CMK (cell line): ENCODE measurements around the gene MGAT4C.
"Not testable (repeated sequence)": the region's sequence is repeated elsewhere in the genome, so short reads cannot be mapped to it uniquely, and the experiment has no call there.

ENCODE experiments used
- DNase-seq: peaks from one replicate; pipeline ENCODE4 v3.0.0-alpha.2; 2010; ENCODE audit warnings: low read depth

The MGAT4C gene

GRCh38 chr12:86126900-86127299 lies 129.3 kb downstream of the MGAT4C start:
- not testable (repeated sequence) for DNase-seq

- no peak for DNase-seq
Measured at GRCh38 chr12:86122846-86123468, 133.2 kb downstream of the MGAT4C start.

DNA sequence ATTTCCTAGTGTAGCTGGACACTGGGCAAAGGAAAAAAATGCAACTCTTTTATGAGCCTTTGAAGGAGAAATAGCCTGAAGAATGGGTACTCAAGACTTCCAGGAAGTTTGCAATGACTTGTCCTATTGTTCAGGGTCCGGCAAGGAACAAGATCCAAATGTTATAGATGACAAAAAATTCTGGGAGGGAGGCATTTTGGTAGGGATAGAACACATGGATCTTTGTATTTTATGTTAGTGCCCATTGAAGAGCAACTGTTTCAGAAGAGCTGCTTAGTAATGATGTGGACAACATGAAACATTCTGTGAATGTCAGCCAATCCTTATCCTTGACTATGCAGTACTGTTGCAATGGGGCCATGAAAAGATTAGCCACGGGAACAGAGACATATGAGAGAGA lies 138.0 kb downstream of the MGAT4C start:
- DNase-seq = no peak

- DNase-seq = no peak
Measured at GRCh38 chr12:86117711-86118110, 138.5 kb downstream of the MGAT4C start.

DNA sequence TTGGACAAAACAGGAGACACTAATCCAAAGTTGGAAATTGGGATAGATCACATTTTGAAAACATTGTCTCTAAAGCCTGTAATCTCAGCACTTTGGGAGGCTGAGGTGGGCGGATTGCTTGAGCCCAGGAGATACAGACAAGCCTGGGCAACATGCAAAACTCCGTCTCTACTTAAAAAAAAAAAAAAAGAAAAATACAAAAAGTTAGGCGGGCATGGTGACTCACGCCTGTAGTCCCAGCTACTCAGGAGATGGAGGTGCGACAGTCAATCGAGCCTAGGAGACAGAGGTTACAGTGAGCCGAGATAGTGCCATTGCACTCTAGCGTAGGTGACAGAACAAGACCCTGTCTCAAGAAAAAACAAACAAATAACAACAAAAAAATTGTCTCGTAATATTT lies 152.1 kb downstream of the MGAT4C start:
- DNase-seq = no peak

- DNase-seq = no peak
Measured at GRCh38 chr12:86097161-86097560, 159.0 kb downstream of the MGAT4C start.

DNA sequence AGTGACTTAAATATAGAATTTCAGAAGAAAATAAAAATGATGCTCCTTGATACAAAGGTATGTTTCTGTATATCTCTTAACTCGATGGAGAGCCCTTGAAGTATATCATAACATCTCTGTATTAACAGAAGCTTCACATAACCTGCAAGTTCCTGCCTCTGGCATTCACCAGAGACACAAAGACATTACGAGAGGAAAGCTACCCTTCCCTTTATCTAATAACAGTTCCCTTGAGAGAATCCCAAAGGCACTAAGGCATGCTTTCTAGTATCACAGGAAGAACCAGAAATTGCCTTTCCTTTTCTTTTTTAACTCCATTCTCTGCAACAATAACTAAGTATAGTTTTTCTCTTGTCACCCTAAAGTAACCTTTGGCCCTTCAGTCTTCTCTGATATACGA lies 164.5 kb downstream of the MGAT4C start:
- no peak for DNase-seq

DNA sequence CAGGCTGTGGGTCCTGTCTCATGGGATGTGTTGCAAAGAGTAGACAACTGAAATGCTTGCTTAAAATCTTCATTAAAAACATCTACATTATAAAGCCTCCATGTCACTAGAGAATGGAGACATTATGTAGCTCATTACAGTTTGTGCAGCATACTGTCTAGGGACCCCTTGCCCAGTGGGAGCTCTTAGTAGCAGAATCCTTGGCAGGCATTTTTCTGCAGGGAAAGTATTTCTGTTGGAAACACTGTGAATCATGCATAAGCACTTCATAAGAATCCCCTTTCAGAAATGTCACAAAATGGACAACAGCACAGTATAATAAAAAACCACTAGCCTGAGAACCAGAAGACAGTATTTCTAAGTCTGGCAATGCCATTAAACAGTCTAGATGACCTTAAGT lies 174.3 kb downstream of the MGAT4C start:
- DNase-seq = no peak

GRCh38 chr12:86059052-86059451 lies 197.1 kb downstream of the MGAT4C start:
- not testable (repeated sequence) for DNase-seq

GRCh38 chr12:86057092-86057845 lies 198.9 kb downstream of the MGAT4C start:
- DNase-seq = no peak

DNA sequence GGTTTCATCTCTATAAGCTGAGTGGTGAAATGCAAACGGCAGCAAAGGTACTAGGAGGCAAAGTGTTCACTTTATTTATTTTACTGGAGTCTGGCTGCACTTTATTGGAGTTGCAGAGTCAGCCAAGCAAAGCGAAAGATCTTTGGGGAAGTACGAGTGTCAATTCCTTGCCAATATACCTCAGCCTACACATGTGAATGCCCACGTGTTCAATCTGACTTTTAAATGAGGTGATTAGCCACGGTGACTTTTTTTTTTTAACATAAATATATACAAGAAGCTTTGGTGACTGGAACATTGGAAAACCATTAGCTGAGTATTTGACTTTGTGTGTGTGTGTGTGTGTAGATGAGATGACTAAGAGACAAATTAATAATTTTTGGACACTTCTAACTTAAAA lies 203.3 kb downstream of the MGAT4C start:
- DNase-seq = no peak

GRCh38 chr12:86050010-86050409 lies 206.2 kb downstream of the MGAT4C start:
- DNase-seq = no peak

DNA sequence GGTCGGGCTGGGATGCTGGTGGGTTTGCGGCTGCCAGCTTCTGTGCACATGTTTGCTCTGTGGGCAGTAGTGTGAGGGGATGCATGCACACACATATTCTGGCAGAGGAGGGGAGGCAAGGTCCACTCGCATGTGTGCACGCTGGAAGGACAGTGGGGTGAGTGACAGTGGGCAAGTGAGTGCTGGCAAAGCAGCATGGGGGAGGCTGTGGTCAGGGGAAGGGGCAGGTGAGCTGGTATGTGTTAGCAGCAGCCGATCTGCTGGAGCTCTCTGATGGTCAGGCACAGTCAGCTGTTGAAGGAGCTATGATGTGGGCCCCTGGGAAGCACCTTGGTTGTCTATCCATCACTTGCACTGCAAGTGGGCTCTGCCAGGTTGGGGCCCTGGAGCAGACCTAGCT lies 211.8 kb downstream of the MGAT4C start:
- DNase-seq = no peak

GRCh38 chr12:86042062-86042461 lies 214.1 kb downstream of the MGAT4C start:
- DNase-seq = no peak

- no peak for DNase-seq
Measured at GRCh38 chr12:86018361-86018760, 237.8 kb downstream of the MGAT4C start.

DNA sequence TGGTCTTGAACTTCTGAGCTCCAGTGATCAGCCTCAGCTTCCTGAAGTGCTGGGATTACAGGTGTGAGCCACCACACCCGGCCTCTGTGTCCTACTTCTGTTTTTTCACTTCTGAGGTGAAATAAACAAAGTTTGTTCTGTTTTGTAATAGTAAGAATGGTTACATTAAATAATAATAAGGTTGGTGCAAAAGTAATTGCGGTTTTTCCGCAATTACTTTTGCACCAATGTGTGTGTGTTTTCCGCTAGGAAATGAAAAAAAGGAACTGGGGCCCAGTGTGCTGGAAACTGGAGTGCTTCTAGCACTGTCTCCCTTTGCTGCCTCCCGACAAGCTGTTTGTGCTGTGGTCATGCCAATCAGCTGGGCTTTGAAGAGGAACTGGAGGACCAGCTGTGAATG lies 241.2 kb downstream of the MGAT4C start:
- DNase-seq = no peak

GRCh38 chr12:86006727-86007126 lies 249.5 kb downstream of the MGAT4C start:
- no peak for DNase-seq

GRCh38 chr12:85998074-85998473 lies 258.1 kb downstream of the MGAT4C start:
- no peak for DNase-seq

DNA sequence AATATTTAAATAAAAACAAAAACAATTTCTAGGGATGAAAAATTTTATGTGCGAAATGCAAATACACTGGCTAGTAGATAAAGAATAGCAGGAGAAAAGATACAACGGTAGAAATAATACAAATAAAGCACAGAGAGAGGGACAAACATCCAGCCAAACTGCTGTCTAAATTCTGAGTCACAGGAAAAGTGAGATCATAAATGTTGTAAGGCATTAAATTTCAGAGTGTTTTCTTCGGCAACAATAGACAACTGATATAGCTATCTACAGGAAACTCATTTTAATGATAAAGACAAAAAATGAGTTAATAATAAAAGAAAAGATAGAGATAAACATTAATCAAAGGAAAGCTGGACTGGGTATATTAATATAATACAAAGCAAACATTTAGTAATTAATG lies 259.9 kb downstream of the MGAT4C start:
- DNase-seq = no peak

- no peak for DNase-seq
Measured at GRCh38 chr12:85993746-85994145, 262.4 kb downstream of the MGAT4C start.

- DNase-seq = no peak
Measured at GRCh38 chr12:85985996-85986395, 270.2 kb downstream of the MGAT4C start.

- no peak for DNase-seq
Measured at GRCh38 chr12:85983601-85984000, 272.6 kb downstream of the MGAT4C start.

DNA sequence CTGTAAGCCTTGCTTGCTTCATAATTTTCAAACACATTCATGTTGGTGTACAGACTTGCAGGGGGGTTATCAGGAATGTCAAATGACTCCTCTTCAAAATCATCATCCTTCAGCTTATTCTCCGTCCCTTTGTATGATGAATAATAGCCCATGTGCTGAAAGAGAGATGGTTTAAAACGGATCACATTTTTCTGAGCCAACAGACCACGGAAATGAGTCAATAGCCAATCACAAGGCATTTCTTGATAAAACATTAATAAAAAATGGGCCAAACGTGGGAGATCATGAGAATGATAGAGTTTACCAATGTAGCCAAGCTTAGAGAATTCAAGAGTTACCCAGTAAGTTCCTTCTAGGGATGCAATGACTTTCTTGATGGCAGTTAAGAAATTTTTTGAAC lies 276.6 kb downstream of the MGAT4C start:
- no peak for DNase-seq

DNA sequence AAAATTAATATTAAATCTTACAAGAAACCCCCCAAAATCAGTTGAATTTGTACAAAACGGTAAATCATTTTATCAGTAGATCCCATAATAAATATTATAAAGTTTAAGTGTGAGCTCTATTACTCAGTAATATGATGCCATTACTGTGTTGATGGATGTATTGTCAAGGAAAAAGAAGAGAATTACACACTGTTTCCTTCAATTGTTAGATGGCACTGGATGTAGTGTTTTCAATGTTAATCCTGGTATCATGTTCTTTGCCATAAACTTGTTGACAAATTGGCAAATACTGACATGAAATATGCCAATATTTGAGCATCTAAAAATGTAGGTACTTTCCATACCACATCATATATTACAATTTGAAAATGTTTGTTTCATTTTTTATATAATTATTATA lies 280.5 kb downstream of the MGAT4C start:
- DNase-seq = no peak
